RWPE2 (cell line): Measurements from ENCODE around the gene JMJD8.

Experiments used
- ATAC-seq: fragments of 200-7000 bp; cut with Tn5 transposase; 3 replicates; pipeline ENCODE4 v1.9.1; 2021; ENCODE audit warnings: low read depth
- DNase-seq: peaks from one replicate; pipeline ENCODE4 v3.0.0-alpha.2; 2020; ENCODE audit warnings: low spot score
- H3K27ac ChIP-seq: fragments of 450-650 bp; 2 replicates; pipeline ENCODE4 v1.5.1; 2017; ENCODE audit warnings: mild to moderate bottlenecking; ENCODE audit not compliant: poor library complexity, severe bottlenecking
- H3K27me3 ChIP-seq: fragments of 250-450 bp; sonication (Bioruptor Pico); 2 replicates; pipeline ENCODE4 v1.5.1; 2021; ENCODE audit warnings: mild to moderate bottlenecking, moderate library complexity; ENCODE audit not compliant: insufficient read depth, poor library complexity, severe bottlenecking
- H3K36me3 ChIP-seq: fragments of 250-450 bp; sonication (Bioruptor Pico); 2 replicates; pipeline ENCODE4 v1.5.1; 2020; ENCODE audit warnings: low read depth, mild to moderate bottlenecking, moderate library complexity
- H3K4me1 ChIP-seq: fragments of 250-450 bp; sonication (Bioruptor Pico); 2 replicates; pipeline ENCODE4 v1.5.1; 2021; ENCODE audit warnings: mild to moderate bottlenecking, moderate library complexity; ENCODE audit not compliant: insufficient read depth, poor library complexity, severe bottlenecking
- H3K4me3 ChIP-seq: fragments of 250-450 bp; sonication (Bioruptor Pico); 2 replicates; pipeline ENCODE4 v1.5.1; 2021; ENCODE audit warnings: mild to moderate bottlenecking, moderate library complexity; ENCODE audit not compliant: severe bottlenecking
- H3K9me3 ChIP-seq: fragments of 250-450 bp; sonication (Bioruptor Pico); 2 replicates; pipeline ENCODE4 v1.5.1; 2021; ENCODE audit warnings: mild to moderate bottlenecking, moderate library complexity; ENCODE audit not compliant: severe bottlenecking
- TF ChIP-seq, protein P1 (sequence below): fragments of 450-650 bp; IDR thresholded peaks from one replicate; pipeline ENCODE4 v1.5.1; 2017; ENCODE audit warnings: mild to moderate bottlenecking, moderate library complexity; ENCODE audit not compliant: poor library complexity, severe bottlenecking

JMJD8 gene

GRCh38 chr16:702341-702740 is 18.2 kb upstream of the JMJD8 start:
- no peaks in the 10 kb centered on the region for H3K27me3 ChIP-seq
- ATAC-seq, result no peak
- H3K4me1 ChIP-seq, result peaks cover 3% of the 10 kb centered on the region
- no peak for DNase-seq
- no peak overlapping the region for H3K27ac ChIP-seq
- TF ChIP-seq, protein P1, sequence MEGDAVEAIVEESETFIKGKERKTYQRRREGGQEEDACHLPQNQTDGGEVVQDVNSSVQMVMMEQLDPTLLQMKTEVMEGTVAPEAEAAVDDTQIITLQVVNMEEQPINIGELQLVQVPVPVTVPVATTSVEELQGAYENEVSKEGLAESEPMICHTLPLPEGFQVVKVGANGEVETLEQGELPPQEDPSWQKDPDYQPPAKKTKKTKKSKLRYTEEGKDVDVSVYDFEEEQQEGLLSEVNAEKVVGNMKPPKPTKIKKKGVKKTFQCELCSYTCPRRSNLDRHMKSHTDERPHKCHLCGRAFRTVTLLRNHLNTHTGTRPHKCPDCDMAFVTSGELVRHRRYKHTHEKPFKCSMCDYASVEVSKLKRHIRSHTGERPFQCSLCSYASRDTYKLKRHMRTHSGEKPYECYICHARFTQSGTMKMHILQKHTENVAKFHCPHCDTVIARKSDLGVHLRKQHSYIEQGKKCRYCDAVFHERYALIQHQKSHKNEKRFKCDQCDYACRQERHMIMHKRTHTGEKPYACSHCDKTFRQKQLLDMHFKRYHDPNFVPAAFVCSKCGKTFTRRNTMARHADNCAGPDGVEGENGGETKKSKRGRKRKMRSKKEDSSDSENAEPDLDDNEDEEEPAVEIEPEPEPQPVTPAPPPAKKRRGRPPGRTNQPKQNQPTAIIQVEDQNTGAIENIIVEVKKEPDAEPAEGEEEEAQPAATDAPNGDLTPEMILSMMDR, result no peak
- H3K4me3 ChIP-seq, result no peak overlapping the region
- H3K9me3 ChIP-seq, result no peaks in the 10 kb centered on the region
- no peaks in the 10 kb centered on the region for H3K36me3 ChIP-seq

GRCh38 chr16:700684-701584 is 16.8 kb upstream of the JMJD8 start:
- H3K4me1 ChIP-seq, result no peaks in the 10 kb centered on the region
- no peaks in the 10 kb centered on the region for H3K27me3 ChIP-seq
- no peaks in the 10 kb centered on the region for H3K36me3 ChIP-seq
- DNase-seq (no peak), ATAC-seq (0 out of 3 replicates have a peak, but pooled peaks have one; percentile 16)
- H3K27ac ChIP-seq, result no peak overlapping the region
- no peaks in the 10 kb centered on the region for H3K9me3 ChIP-seq
- no peak overlapping the region for H3K4me3 ChIP-seq
- TF ChIP-seq, protein P1, result no peak

DNA sequence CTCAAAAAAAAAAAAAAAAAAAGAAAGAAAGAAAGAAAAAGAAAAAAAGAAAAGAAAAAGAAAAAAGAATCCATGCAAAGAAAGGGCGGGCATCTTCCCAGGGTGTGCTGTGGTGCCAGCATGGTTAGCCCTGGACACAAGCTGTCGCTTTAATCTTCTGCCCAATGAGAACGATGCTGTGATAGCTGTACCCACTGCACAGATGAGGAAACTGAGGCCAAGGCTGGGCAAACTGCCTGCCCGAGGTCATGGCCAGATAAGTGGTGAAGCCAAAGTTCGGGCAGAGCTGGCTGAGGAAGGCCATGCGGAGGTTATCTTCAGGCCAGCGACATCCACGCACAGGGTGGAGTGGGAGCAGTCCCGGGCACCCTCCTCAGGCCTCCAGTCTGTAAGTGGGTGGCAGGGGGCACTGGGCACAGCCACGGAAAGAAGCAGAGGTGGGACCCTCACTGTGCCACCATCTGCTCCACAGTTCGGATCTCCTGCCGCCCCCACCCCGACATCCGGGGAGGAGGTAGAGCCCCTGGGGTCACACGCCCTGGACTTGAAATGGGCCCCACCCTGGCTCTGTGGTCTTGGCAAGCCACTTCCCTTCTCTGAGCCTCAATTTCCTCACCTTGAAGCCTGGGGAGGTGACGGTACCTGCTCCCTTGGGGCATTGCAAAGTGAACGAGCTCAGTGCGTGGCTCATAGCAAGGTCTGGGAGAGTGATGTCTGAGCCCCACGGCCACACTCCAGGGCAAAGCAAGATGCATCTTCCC is 15.0 kb upstream of the JMJD8 start:
- Histone ChIP-seq H3K27ac (no peak overlapping the region), H3K4me3 (no peak overlapping the region), H3K36me3 (no peaks in the 10 kb centered on the region), H3K9me3 (no peaks in the 10 kb centered on the region), H3K4me1 (no peaks in the 10 kb centered on the region), H3K27me3 (no peaks in the 10 kb centered on the region)
- TF ChIP-seq, protein P1, result no peak
- no peak for ATAC-seq
- DNase-seq, result no peak

DNA sequence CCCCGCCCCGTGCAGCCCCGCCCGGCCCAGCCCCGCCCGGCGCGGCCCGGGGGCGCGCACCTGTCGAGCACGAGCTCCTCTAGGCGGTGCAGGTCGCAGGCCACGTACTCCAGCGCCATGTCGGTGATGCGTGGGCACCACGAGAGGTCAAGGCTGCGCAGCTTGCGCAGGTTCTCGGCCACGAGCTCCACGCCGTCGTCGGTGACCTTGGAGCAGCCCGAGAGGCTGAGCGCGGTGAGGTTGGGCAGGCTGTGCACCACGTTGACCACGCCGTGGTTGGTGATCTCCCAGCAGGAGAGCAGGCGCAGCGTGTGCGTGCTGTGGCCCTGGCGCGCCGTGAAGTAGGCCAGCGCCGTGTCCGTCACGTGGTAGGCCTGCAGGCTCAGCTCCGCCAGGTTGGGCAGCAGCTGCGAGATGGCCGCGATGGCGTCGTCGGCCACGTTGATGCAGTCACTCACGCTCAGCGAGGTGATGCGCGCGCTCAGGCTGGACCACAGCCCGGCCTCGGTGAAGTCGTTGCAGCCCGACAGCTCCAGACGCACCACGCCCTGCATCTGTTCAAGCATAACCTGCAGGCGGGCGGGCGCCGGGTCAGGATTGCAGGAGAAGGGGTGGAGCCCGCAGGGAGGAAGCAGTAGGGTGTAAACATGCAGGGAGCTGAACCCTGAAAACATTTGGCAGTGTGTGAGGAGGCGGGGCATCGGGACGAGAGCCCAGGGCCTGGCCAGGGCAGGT is 11.4 kb upstream of the JMJD8 start:
- TF ChIP-seq, protein P1, result no peak
- no peaks in the 10 kb centered on the region for H3K4me1 ChIP-seq
- H3K27ac ChIP-seq, result peak overlapping the region; percentile 48
- peak; percentile 76 for ATAC-seq
- H3K36me3 ChIP-seq, result no peaks in the 10 kb centered on the region
- no peaks in the 10 kb centered on the region for H3K27me3 ChIP-seq
- DNase-seq, result peak; percentile 95
- H3K9me3 ChIP-seq, result no peaks in the 10 kb centered on the region
- H3K4me3 ChIP-seq, result peak overlapping the region; percentile 37
